WERI-Rb-1 (cell line): ENCODE measurements around the gene RBL1.

Experiments
- DNase-seq: peaks from one replicate; pipeline ENCODE4 v3.0.0-alpha.2; 2020
- H3K27ac ChIP-seq: fragments of 250-450 bp; sonication (Bioruptor Pico); 2 replicates; pipeline ENCODE4 v1.5.1; 2020; ENCODE audit warnings: mild to moderate bottlenecking, moderate library complexity
- H3K27me3 ChIP-seq: fragments of 250-450 bp; sonication (Bioruptor Pico); 2 replicates; pipeline ENCODE4 v1.5.1; 2021; ENCODE audit warnings: mild to moderate bottlenecking, low read depth, moderate library complexity; ENCODE audit not compliant: insufficient read depth, severe bottlenecking
- H3K36me3 ChIP-seq: fragments of 250-450 bp; sonication (Bioruptor Pico); 2 replicates; pipeline ENCODE4 v1.5.1; 2020; ENCODE audit warnings: mild to moderate bottlenecking, moderate library complexity
- H3K4me3 ChIP-seq: 2 replicates; pipeline ENCODE4 v1.5.1; 2011; ENCODE audit warnings: low read depth, mild to moderate bottlenecking, control low read depth, low read length
- H3K9me3 ChIP-seq: fragments of 250-450 bp; sonication (Bioruptor Pico); 2 replicates; pipeline ENCODE4 v1.5.1; 2021; ENCODE audit warnings: mild to moderate bottlenecking, moderate library complexity; ENCODE audit not compliant: severe bottlenecking
- CTCF ChIP-seq: IDR thresholded peaks from 2 replicates; pipeline ENCODE4 v1.5.1; 2011; ENCODE audit warnings: low read depth, mild to moderate bottlenecking, control low read depth, inconsistent platforms, low read length

RBL1 gene

DNA sequence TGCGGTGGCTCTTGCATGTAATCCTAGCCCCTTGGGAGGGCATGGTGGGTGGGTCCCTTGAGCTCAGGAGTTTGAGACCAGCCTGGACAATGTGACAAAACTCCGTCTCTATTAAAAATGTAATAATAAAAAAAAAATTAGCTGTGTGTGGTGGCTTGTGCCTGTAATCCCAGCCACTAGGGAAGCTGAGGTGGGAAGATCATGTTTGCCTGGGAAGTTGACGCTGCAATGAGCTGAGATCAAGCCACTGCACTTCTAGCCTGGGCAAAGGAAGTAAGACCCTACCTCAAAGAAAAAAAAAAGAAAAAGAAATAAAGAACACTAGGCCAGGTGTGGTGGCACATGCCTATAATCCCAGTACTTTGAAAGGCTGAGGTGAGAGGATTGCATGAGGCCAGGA lies 139.8 kb downstream of the RBL1 start:
- Histone ChIP-seq H3K9me3 (no peaks in the 10 kb centered on the region), H3K27me3 (no peaks in the 10 kb centered on the region)
- no peak for DNase-seq

DNA sequence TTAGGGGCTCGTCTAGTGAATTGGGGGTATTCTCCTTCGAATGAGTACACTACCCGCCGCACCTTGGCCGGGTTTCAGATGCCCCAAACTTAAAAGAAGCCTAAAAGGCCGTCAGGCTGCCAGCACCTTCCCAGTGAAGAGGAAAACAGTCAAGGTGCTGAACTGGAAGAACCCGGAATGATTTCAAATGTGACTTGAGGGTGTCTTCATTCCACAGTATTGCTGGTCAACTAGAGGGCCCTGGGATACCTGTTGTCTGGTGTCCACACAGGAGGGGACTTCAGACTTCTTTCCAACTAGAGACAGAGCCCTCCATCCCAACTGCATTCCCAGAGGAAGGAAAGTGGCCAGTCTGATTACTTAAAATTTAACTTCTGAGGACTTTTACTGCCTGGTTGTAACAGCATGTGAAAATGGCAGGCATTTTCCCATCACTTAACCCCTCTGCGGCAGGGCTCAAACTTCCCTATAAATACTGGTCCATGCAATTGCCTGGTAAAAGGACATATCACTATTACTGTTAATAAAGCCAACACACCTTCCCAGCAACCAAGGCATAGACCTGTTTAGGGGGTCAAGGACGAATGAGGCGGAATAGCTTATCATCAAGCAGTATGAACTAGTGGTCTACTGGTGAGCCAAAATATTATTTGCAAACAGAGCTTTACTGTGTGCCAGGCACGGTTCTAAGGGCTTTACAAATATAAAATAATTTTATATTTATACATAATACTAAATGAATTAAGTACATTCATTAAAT lies 143.6 kb downstream of the RBL1 start:
- no peak for TF ChIP-seq CTCF
- peak overlapping the region; percentile 84 for H3K27ac ChIP-seq

More for the DNA sequence above, 139.8 kb downstream of the RBL1 start:
- no peak overlapping the region for H3K4me3 ChIP-seq
- TF ChIP-seq CTCF, result no peak
- no peaks in the 10 kb centered on the region for H3K36me3 ChIP-seq
- H3K27ac ChIP-seq, result no peak overlapping the region

GRCh38 chr20:36951198-36951978 lies 144.4 kb downstream of the RBL1 start, which contains the start of gene SAMHD1:
Gene SAMHD1, minus strand, starts transcription at chr20:36951708. Its CDS starts 65 bp downstream, at chr20:36951643.
- H3K36me3 ChIP-seq, result no peaks in the 10 kb centered on the region; the same call in 1 of the 2 replicates
- peak within 1 kb of the TSS; percentile 84 for H3K27ac ChIP-seq
- H3K9me3 ChIP-seq, result no peaks in the 10 kb centered on the region
- DNase-seq, result peak; percentile 99
- peak within 1 kb of the TSS; percentile 82 for H3K4me3 ChIP-seq
- no peak for TF ChIP-seq CTCF
- H3K27me3 ChIP-seq, result no peaks in the 10 kb centered on the region

More for the DNA sequence above, 143.6 kb downstream of the RBL1 start:
- no peaks in the 10 kb centered on the region for H3K9me3 ChIP-seq
- no peaks in the 10 kb centered on the region for H3K36me3 ChIP-seq
- DNase-seq, result no peak
- H3K4me3 ChIP-seq, result peak overlapping the region; percentile 82
- H3K27me3 ChIP-seq, result no peaks in the 10 kb centered on the region

GRCh38 chr20:36950414-36951197 lies 145.2 kb downstream of the RBL1 start:
- DNase-seq, result peak; percentile 10
- Histone ChIP-seq H3K27ac (peak overlapping the region; percentile 71), H3K9me3 (no peaks in the 10 kb centered on the region), H3K4me3 (peak overlapping the region; percentile 82), H3K36me3 (peaks cover 4% of the 10 kb centered on the region), H3K27me3 (no peaks in the 10 kb centered on the region)
- no peak for TF ChIP-seq CTCF
